HG03520 (cell line): ENCODE results near the gene ITGA2B.
"Not testable (repeated sequence)": the region's sequence is repeated elsewhere in the genome, so short reads cannot be mapped to it uniquely, and the experiment has no call there.

ENCODE experiments used
- ATAC-seq: cut with Tn5 transposase; IDR thresholded peaks from one replicate; pipeline ENCODE4 v1.9.1; 2021; ENCODE audit warnings: mild to moderate bottlenecking, moderate library complexity; ENCODE audit not compliant: unreplicated experiment

Gene ITGA2B

GRCh38 chr17:44369414-44370023 lies 19.9 kb downstream of the ITGA2B start:
- ATAC-seq = not testable (repeated sequence)

GRCh38 chr17:44368391-44369243 lies 20.8 kb downstream of the ITGA2B start:
- ATAC-seq = not testable (repeated sequence)

- no peak for ATAC-seq
Observed at GRCh38 chr17:44367231-44367979, 22.0 kb downstream of the ITGA2B start.

- not testable (repeated sequence) for ATAC-seq
Observed at GRCh38 chr17:44365051-44365450, 24.4 kb downstream of the ITGA2B start.

- ATAC-seq = peak; percentile 51
Observed at GRCh38 chr17:44363613-44364159, 25.8 kb downstream of the ITGA2B start, which contains the start of gene FAM171A2. TSS of gene FAM171A2 (minus strand) at chr17:44363853. CDS start at chr17:44363714, 139 bp downstream.

GRCh38 chr17:44362949-44363612 lies 26.4 kb downstream of the ITGA2B start:
- ATAC-seq = no peak

GRCh38 chr17:44362459-44362948 lies 26.9 kb downstream of the ITGA2B start:
- ATAC-seq = no peak

GRCh38 chr17:44361292-44362260 lies 27.9 kb downstream of the ITGA2B start:
- no peak for ATAC-seq

- ATAC-seq = no peak
Observed at GRCh38 chr17:44360826-44361225, 28.6 kb downstream of the ITGA2B start.

GRCh38 chr17:44360144-44360533 lies 29.3 kb downstream of the ITGA2B start:
- ATAC-seq = no peak

GRCh38 chr17:44359458-44360143 lies 29.8 kb downstream of the ITGA2B start:
- no peak for ATAC-seq

GRCh38 chr17:44359006-44359405 lies 30.4 kb downstream of the ITGA2B start:
- no peak for ATAC-seq

- no peak for ATAC-seq
Observed at GRCh38 chr17:44358066-44358465, 31.4 kb downstream of the ITGA2B start.

- ATAC-seq = no peak
Observed at GRCh38 chr17:44356241-44356640, 33.2 kb downstream of the ITGA2B start.

- ATAC-seq = no peak
Observed at GRCh38 chr17:44355642-44356099, 33.8 kb downstream of the ITGA2B start.

- ATAC-seq = no peak
Observed at GRCh38 chr17:44354582-44355561, 34.6 kb downstream of the ITGA2B start.

- no peak for ATAC-seq
Observed at GRCh38 chr17:44353672-44354331, 35.6 kb downstream of the ITGA2B start.
